ENCODE results near the gene CDKN3.

CDKN3 gene, protein sequence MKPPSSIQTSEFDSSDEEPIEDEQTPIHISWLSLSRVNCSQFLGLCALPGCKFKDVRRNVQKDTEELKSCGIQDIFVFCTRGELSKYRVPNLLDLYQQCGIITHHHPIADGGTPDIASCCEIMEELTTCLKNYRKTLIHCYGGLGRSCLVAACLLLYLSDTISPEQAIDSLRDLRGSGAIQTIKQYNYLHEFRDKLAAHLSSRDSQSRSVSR

GRCh38 chr14:54396493-54397335, at the start of gene CDKN3:
CDKN3 (plus strand) TSS chr14:54397007; CDS start chr14:54397069, 62 bp downstream.
- DNase-seq (ENCODE audit: low read depth): peak; percentile 90

DNA sequence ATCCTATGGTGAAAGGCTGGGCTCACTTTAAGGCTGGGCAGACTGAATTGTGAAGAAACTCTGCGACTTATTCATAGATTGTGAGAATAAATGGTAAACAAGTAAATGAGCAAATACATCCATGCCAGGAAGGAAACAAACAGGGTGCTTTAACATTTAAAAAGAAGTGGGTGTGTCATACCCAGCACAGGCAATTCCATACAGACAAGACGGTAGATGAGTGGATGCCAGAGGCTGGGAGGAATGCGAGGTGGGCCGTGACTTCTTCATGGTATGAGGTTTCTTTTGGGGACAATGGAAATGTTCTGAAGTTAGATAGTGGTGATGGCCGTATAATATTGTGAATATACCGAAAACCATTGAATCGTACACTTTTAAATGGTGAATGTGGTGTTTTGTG, 49.8 kb upstream of the CDKN3 start:
- no peak for DNase-seq (ENCODE audit: low read depth)

DNA sequence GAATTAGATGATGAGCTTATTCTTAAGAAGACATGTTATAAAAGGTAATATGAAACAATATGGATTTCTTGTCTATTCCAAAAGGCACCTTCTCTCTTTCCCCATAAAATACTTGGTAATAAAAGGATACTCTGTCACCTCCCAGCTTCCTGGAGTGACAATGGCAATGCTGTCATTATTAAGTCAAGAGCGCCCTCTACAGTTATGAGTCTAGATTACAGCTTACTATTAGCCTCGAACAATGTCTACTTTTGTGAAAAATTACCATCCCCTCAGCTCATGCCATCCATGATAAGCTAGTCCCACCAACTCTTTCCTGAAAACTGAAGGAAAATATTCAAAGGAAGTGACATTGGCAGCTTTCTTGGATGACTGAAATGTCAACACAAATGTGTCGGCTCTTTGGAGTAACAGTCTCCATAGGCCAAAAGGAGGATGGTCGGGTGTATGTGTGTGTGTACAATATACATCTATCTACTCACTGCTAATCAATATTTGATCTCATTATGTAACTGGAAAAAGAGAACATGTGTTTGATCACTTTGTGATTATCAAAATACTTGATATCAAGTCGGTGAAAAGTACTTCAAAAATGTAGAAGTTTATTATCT, 48.7 kb upstream of the CDKN3 start:
- no peak for DNase-seq (ENCODE audit: low read depth)

DNA sequence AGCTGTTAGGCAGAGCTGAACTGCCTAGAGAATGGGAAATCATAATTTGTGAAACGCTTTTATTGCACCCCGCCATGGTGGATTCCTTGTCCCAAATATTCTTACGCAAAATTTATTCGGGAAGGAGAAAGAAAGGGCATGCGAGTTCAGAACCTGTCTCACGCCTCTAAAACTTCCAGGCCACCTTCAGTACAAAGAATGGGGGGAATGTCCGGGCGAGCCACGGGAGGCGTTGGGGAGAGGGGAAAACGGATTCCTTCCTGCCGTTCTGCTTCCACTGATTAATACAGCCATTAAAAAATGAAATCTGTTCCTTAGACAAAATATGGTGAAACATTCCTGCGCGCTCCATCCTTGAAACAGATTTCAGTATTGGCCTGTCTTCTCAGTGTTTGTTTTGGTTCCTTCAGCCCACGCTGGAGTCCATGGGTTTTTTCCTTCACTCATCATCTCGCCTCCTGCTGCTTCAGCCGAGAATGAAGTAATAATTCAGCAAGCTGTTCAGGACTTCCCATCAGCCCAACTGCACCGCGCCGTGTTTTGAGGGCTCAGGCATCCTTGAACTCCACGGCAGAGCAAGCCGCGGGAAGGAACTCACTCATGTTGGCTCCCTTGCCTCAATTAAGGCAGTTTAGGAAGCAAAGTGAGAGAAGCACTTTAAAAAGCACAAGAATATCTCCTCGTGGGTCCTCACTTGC, 47.7 kb upstream of the CDKN3 start:
- DNase-seq (ENCODE audit: low read depth): no peak

GRCh38 chr14:54349713-54350112, 47.1 kb upstream of the CDKN3 start:
- no peak for DNase-seq (ENCODE audit: low read depth)

DNA sequence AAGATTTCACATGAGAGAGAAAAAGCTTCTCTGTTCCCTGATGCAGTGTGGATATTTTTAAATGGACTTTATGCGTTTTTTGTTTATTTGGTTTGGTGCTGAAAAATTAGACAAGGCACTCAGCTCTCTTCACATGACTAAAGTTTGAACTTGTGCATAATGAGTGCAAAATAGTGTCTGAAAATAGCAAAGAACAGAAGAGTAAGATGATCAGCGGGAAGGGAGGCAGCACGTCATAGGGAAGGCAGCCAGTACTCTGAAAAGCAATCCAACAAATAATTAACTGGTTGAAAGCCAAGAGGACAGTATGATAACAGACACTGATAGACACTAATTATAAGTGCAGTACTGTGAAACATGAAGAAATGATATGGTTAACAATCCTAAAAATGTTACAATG, 46.6 kb upstream of the CDKN3 start:
- no peak for DNase-seq (ENCODE audit: low read depth)

DNA sequence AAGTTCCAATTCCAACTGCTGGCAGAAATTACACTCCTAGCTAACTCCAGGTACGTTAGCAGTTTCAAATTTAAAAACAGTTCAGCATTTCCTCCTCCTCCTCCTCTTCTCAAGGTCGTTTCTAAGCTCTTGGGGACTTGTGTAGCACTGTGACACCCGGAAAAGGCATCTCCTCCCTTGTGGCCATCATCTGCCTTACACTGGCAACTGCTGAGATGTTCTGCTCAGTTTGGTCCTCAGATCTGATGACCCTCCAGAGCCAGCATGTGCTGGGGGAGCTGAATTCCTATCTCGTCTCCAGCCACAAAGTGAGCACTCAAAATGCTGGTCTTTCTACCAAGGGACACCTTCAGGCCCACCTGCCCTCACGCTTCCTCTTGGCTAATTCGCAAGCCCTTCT, 43.5 kb upstream of the CDKN3 start:
- no peak for DNase-seq (ENCODE audit: low read depth)

- DNase-seq (ENCODE audit: low read depth): no peak
Observed at GRCh38 chr14:54353694-54354093, 43.1 kb upstream of the CDKN3 start.

- no peak for DNase-seq (ENCODE audit: low read depth)
Observed at GRCh38 chr14:54354096-54354495, 42.7 kb upstream of the CDKN3 start.

DNA sequence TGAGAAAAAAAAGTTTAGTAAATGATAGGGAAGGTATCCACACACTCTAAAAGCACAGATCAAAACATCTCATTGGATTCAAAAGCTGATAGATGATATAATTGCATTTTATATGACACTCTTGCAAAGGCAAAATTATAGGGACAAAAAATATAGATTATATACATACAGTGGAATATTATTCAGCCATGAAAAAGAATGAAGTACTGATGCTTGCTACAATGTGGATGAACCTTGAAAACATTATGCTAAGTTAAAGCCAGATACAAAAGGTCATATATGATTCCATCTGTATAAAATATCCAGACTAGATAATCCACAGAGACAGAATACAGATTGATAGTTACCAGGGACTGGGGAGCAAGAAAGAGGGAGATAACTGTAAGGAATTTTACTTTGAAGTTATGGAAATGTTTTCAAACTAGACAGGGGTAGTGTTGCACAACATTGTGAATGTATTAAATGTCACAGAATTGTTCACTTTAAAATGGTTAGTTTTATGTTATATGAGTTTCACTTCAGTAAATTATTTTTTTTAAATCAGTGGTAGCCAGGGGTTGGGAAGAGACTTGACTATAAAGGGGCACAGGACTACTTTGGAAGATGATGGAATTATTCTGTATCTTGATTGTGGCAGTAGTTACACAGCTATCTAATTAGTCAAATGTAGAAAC, 41.7 kb upstream of the CDKN3 start:
- DNase-seq (ENCODE audit: low read depth): no peak

- no peak for DNase-seq (ENCODE audit: low read depth)
Observed at GRCh38 chr14:54355698-54356097, 41.1 kb upstream of the CDKN3 start.

DNA sequence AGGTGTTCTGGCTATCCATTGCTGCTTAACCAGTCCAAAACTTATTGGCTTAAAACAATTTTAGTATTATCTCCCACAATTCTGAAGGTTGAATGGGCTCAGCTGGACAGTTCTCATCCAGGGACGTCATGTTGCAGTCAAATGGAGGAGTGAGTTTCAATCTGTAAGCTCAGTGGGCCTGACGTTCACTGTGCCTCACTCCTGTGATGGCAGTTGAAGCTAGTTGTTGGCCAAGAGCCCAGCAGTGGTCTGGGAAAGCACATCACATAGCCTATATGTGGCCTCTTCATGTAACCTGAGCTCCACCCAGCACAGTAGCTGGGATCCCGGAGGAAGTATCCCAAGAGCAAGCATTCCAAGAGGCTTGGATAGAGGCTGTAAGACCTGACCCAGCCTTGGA, 40.6 kb upstream of the CDKN3 start:
- DNase-seq (ENCODE audit: low read depth): peak; percentile 74

- DNase-seq (ENCODE audit: low read depth): no peak
Observed at GRCh38 chr14:54360667-54361066, 36.1 kb upstream of the CDKN3 start.

GRCh38 chr14:54362089-54362504, 34.7 kb upstream of the CDKN3 start:
- DNase-seq (ENCODE audit: low read depth): no peak

DNA sequence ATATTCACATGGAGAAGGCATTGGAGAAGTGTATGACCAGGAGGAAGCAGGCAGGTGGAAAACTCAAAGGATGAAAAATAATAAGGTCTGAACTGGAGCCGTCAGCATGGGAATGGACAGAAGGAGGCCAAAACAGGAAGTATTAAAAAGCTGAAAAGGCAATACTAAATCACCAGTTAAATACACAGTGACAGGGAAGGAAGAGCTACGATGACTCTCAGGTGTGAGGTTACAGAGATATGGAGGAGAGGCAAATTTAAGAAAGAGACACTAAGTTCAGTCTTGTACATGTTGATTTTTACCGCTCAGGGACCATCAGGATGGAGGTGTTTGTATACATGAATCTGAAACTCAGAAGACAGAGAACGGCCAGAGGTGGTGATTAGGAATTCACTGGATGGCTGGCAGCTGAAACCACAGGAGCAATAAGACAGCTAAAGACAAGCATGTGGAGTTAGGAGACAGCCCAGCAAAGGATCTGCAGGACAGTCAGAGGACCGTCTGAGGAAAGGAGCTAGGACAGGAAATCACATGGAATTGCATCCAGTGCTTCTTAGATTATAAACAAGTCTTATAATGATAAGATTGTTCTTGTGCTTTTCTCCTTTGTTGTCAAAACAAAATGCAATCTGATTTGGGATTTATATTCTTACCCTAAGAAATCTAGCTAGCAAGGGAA, 33.9 kb upstream of the CDKN3 start:
- DNase-seq (ENCODE audit: low read depth): no peak

- DNase-seq (ENCODE audit: low read depth): no peak
Observed at GRCh38 chr14:54364555-54365415, 32.0 kb upstream of the CDKN3 start.

GRCh38 chr14:54366736-54367735, 29.8 kb upstream of the CDKN3 start:
- no peak for DNase-seq (ENCODE audit: low read depth)

- no peak for DNase-seq (ENCODE audit: low read depth)
Observed at GRCh38 chr14:54368291-54368690, 28.5 kb upstream of the CDKN3 start.

DNA sequence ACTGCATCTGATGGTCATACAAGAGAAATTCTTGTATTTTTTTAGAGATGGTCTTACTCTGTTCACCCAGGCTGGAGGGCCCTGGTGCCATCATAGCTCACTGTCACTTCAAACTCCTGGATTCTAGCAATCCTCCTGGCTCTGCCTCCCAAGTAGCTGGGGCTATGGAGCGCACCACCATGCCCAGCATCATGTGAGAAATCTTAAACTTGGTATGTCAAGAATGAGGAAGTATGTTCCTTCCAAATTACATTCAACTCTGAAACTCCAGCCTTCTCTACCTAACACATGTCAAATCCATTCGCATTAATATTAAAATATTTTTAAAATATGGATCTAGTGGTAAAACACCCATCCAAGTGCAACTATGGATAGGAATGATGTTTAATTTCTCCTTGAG, 27.5 kb upstream of the CDKN3 start:
- no peak for DNase-seq (ENCODE audit: low read depth)

Measured in HS-27A (cell line).